Kidney (tissue), 14 donors: Measurements from ENCODE around the gene MAP3K19. TPM values are rescaled to one million over a fixed set of nuclear protein-coding genes. Genes with fewer than 3 reads are reported as not detected.

ENCODE experiments used
- DNase-seq, 5 donors: peaks; one replicate each; pipeline ENCODE4 v3.0.0-alpha.2; 2013 to 2020
- FAIRE-seq: peaks from 2 replicates; lab custom pipeline; 2012; peaks lifted over from hg19 to GRCh38; lab: Jason Lieb, UNC
- H3K27ac ChIP-seq, 2 donors: one replicate each; pipeline ENCODE4 v1.7.0; 2013; ENCODE audit warnings: low read depth in 2 of 2, low read length in 2 of 2, inconsistent platforms in 1 of 2
- H3K27me3 ChIP-seq: one replicate; pipeline ENCODE4 v1.7.1; 2013; ENCODE audit warnings: low read length, inconsistent platforms; ENCODE audit not compliant: control insufficient read depth, insufficient read depth
- H3K36me3 ChIP-seq, 3 donors: one replicate each; pipeline versions ENCODE4 v1.7.0 to v1.7.1; 2013; ENCODE audit warnings: low read length in 3 of 3, control low read depth in 1 of 3, inconsistent platforms in 1 of 3; ENCODE audit not compliant: insufficient read depth in 3 of 3, control insufficient read depth in 2 of 3
- H3K4me1 ChIP-seq, 3 donors: one replicate each; pipeline versions ENCODE4 v1.7.0 to v1.7.1; 2013; ENCODE audit warnings: low read length in 3 of 3, inconsistent platforms in 1 of 3, low read depth in 1 of 3; ENCODE audit not compliant: control insufficient read depth in 2 of 3, insufficient read depth in 2 of 3
- H3K4me3 ChIP-seq, 3 donors: one replicate each; pipeline versions ENCODE4 v1.7.0 to v1.8.1; 2013; ENCODE audit warnings: low read length in 3 of 3, control low read depth in 1 of 3, inconsistent platforms in 1 of 3
- H3K9ac ChIP-seq, 3 donors: one replicate each; pipeline versions ENCODE4 v1.7.0 to v1.7.1; 2013; ENCODE audit warnings: low read length in 3 of 3, control low read depth in 1 of 3, inconsistent platforms in 1 of 3
- H3K9me3 ChIP-seq, 3 donors: one replicate each; pipeline versions ENCODE4 v1.7.0 to v1.7.1; 2013; ENCODE audit warnings: low read length in 3 of 3, control low read depth in 1 of 3, inconsistent platforms in 1 of 3; ENCODE audit not compliant: control insufficient read depth in 2 of 3, insufficient read depth in 1 of 3
- CTCF ChIP-seq: IDR thresholded peaks from 3 replicates; pipeline ENCODE4 v1.5.1; 2012; ENCODE audit warnings: mild to moderate bottlenecking, moderate library complexity, borderline replicate concordance; ENCODE audit not compliant: insufficient read depth; ENCODE audit errors: extremely low read depth
- intact Hi-C: fragments of 100-400 bp; cut with DNase I; formaldehyde crosslinking; loops from one replicate; pipeline ENCODE4 v1.11.1; 2022
- polyA plus RNA-seq: library from polyadenylated mRNA; stranded (reverse); fragments of 350-450 nt; fragmentation: Illumina TruSeq; extraction: RNeasy Lipid Tissue Mini Kit (QIAGEN cat#74804); gene quantifications from one replicate; pipeline ENCODE4 v1.2.3, GENCODE V29; 2014; ENCODE audit warnings: low read depth, low replicate concordance; ENCODE audit not compliant: insufficient read depth
- total RNA-seq: library from RNA; stranded (reverse); fragmentation: NEBNext Ultra II Directional; extraction: Animal tissue kit (Norgen Biotek cat#: 25700); gene quantifications from one replicate; pipeline ENCODE4 v1.2.1, GENCODE V29; 2021
- donor health status: control.
- donor health status: control.
- donor health status: control.
- donor health status: control.
- donor health status: control.
- donor health status: DM: yes; HTN: yes; CAD: no.
- donor health status: Normal renal cell carcinoma (clear cell type).

MAP3K19 gene
- total and polyA plus RNA-seq, 2 donors from 2014 or later, result not detected

DNA sequence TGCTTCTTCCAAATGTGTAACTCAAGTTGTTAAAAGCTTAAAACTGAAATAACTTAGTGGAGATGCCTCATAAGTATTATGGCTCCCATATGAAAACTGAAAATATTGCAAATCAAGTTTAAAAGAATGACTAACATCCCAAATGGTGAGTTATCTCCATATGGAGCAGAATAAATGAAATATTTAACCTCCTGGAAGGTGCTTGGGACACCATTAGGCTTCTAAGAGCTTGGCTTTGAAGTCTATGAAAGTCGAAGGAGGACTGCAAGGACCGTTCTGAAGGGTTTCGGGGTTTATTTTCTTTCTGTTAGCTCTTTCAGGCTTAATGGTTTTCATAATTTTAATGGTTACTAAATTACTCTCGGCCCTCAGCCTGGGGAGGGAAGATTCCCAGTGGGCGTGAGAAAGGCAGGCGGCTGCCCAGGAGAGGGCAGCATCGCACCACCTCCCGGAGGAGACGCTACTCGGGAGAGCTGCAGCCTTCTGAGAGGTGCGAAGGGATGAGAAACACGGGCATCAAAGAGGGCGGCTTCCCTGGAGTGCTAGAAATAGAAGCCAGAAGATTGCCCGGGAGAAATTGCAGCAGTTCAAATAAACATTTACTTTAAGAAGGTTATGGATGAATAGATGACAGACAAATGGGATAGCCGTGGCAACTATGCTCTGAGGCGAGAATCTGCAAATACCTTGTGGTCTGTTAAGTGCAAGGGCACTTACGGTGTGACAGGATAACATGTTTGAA is 43.1 kb downstream of the MAP3K19 start:
- peak; percentile 89 for TF ChIP-seq CTCF
- Histone ChIP-seq H3K27ac (no peak overlapping the region), H3K36me3 (no peaks in the 10 kb centered on the region), H3K9me3 (no peaks in the 10 kb centered on the region), H3K9ac (no peak overlapping the region), H3K27me3 (no peaks in the 10 kb centered on the region), H3K4me1 (no peaks in the 10 kb centered on the region), H3K4me3 (no peak overlapping the region)
- intact Hi-C loops, result loop anchor here (5.0 kb wide), 1 partner anchor 708 kb away; no protein-coding TSS in a partner anchor
- peak; percentile 82 for FAIRE-seq
- peak; percentile 69 to 83 (median 80) for DNase-seq

GRCh38 chr2:135002836-135003235 is 44.4 kb downstream of the MAP3K19 start:
- FAIRE-seq, result no peak
- intact Hi-C loops, result loop anchor here (5.0 kb wide), 1 partner anchor 709 kb away; no protein-coding TSS in a partner anchor

DNA sequence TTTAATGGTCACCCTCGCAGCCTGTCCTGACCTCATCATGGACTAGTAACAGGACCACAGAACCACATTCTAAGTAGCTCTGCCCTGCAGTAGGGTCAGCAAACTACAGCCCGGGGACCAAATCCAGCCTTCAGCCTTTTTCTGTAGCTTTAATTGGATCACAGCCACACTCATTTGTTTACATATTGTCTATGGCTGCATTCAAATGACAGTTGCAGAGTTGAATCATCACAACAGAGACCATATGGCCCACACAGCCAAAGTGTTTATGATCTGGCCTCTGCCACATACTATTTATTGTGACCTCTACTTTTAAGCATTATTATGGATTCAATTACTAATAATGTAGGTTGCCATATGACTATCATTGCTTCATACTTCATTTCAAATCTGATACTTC is 47.7 kb downstream of the MAP3K19 start:
- no peak for TF ChIP-seq CTCF
- intact Hi-C loops, result no loop called here
- Histone ChIP-seq H3K27me3 (no peaks in the 10 kb centered on the region), H3K4me1 (no peaks in the 10 kb centered on the region), H3K27ac (no peak overlapping the region), H3K9me3 (no peaks in the 10 kb centered on the region), H3K4me3 (no peak overlapping the region), H3K9ac (no peak overlapping the region), H3K36me3 (no peaks in the 10 kb centered on the region)
- peak in 1 of 5 donors; percentile 38 for DNase-seq
- no peak for FAIRE-seq

More at GRCh38 chr2:135002836-135003235, 44.4 kb downstream of the MAP3K19 start:
- Histone ChIP-seq H3K4me1 (no peaks in the 10 kb centered on the region), H3K36me3 (no peaks in the 10 kb centered on the region), H3K4me3 (no peak overlapping the region), H3K9me3 (no peaks in the 10 kb centered on the region), H3K27ac (no peak overlapping the region), H3K27me3 (no peaks in the 10 kb centered on the region), H3K9ac (no peak overlapping the region)
- no peak for TF ChIP-seq CTCF
- DNase-seq, result no peak
